HEK293T (cell line): ENCODE data around the gene CHAF1A.

ENCODE experiments used
- CTCF ChIA-PET: fragments of 350-600 bp; formaldehyde crosslinking; extraction: SDS; loops from one replicate; lab custom pipeline; 2021; ENCODE audit warnings: antibody characterized with exemption, inconsistent platforms; lab: Yijun Ruan, JAX
- POLR2A ChIA-PET: fragments of 350-600 bp; formaldehyde crosslinking; extraction: SDS; loops from one replicate; lab custom pipeline; 2020; ENCODE audit warnings: antibody characterized with exemption, inconsistent platforms; lab: Yijun Ruan, JAX
- DNase-seq: peaks from one replicate; pipeline ENCODE4 v3.0.0; 2012; ENCODE audit warnings: mixed read lengths; ENCODE audit errors: extremely low spot score
- ARNT ChIP-seq: fragments of 450-650 bp; IDR thresholded peaks from 2 replicates; pipeline ENCODE4 v1.6.1; 2017; ENCODE audit warnings: mild to moderate bottlenecking
- BHLHE40 ChIP-seq: fragments of 450-650 bp; IDR thresholded peaks from 2 replicates; pipeline ENCODE4 v1.6.1; 2016; ENCODE audit warnings: mild to moderate bottlenecking, moderate library complexity, borderline replicate concordance
- CTBP1 ChIP-seq: fragments of 450-650 bp; IDR thresholded peaks from 2 replicates; pipeline ENCODE4 v1.6.1; 2016; ENCODE audit warnings: borderline replicate concordance
- ELF4 ChIP-seq: fragments of 450-650 bp; IDR thresholded peaks from 2 replicates; pipeline ENCODE4 v1.6.1; 2017; ENCODE audit warnings: antibody characterized with exemption
- FOXA1 ChIP-seq: fragments of 450-650 bp; IDR thresholded peaks from 2 replicates; pipeline ENCODE4 v1.6.1; 2016; ENCODE audit warnings: mild to moderate bottlenecking
- FOXK2 ChIP-seq: fragments of 450-650 bp; IDR thresholded peaks from 2 replicates; pipeline ENCODE4 v1.6.1; 2016; ENCODE audit warnings: mild to moderate bottlenecking
- FOXM1 ChIP-seq: fragments of 450-650 bp; IDR thresholded peaks from 2 replicates; pipeline ENCODE4 v1.6.1; 2017; ENCODE audit warnings: mild to moderate bottlenecking, borderline replicate concordance
- HDGF ChIP-seq: fragments of 450-650 bp; IDR thresholded peaks from 2 replicates; pipeline ENCODE4 v1.6.1; 2017; ENCODE audit warnings: antibody characterized with exemption, borderline replicate concordance
- L3MBTL2 ChIP-seq: fragments of 450-650 bp; conservative IDR thresholded peaks from 2 replicates; pipeline ENCODE4 v1.6.1; 2016; ENCODE audit warnings: mild to moderate bottlenecking
- LEF1 ChIP-seq: fragments of 450-650 bp; IDR thresholded peaks from 2 replicates; pipeline ENCODE4 v1.6.1; 2017; ENCODE audit warnings: mild to moderate bottlenecking, borderline replicate concordance
- NFRKB ChIP-seq: fragments of 450-650 bp; IDR thresholded peaks from 2 replicates; pipeline ENCODE4 v1.6.1; 2016; ENCODE audit warnings: mild to moderate bottlenecking, moderate library complexity
- SP1 ChIP-seq: fragments of 450-650 bp; IDR thresholded peaks from 2 replicates; pipeline ENCODE4 v1.6.1; 2017
- SUZ12 ChIP-seq: fragments of 450-650 bp; IDR thresholded peaks from 2 replicates; pipeline ENCODE4 v1.6.1; 2016; ENCODE audit warnings: mild to moderate bottlenecking
- TARDBP ChIP-seq: fragments of 450-650 bp; IDR thresholded peaks from 2 replicates; pipeline ENCODE4 v1.6.1; 2016
- ZNF384 ChIP-seq: fragments of 450-650 bp; IDR thresholded peaks from 2 replicates; pipeline ENCODE4 v1.6.1; 2016
- TF ChIP-seq, protein P1 (sequence below): fragments of 450-650 bp; IDR thresholded peaks from 2 replicates; pipeline ENCODE4 v1.6.1; 2016

CHAF1A gene

GRCh38 chr19:4369888-4370260, 32.6 kb upstream of the CHAF1A start:
- ChIA-PET POLR2A (interaction anchor here (1.4 kb wide), 1 partner anchor 32 kb away, joined by 5 read pairs; the partner anchor contains the start of gene CHAF1A), CTCF (interaction anchor here (0.7 kb wide), 1 partner anchor 30 kb away, joined by 3 read pairs; the partner anchor contains the start of gene SH3GL1)
- TF ChIP-seq TARDBP = no peak
- TF ChIP-seq LEF1 = no peak
- no peak for TF ChIP-seq FOXM1
- no peak for TF ChIP-seq ZNF384
- TF ChIP-seq NFRKB = no peak
- no peak for TF ChIP-seq CTBP1
- no peak for TF ChIP-seq SP1
- TF ChIP-seq, protein P1, sequence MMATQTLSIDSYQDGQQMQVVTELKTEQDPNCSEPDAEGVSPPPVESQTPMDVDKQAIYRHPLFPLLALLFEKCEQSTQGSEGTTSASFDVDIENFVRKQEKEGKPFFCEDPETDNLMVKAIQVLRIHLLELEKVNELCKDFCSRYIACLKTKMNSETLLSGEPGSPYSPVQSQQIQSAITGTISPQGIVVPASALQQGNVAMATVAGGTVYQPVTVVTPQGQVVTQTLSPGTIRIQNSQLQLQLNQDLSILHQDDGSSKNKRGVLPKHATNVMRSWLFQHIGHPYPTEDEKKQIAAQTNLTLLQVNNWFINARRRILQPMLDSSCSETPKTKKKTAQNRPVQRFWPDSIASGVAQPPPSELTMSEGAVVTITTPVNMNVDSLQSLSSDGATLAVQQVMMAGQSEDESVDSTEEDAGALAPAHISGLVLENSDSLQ = no peak
- TF ChIP-seq ARNT = no peak
- no peak for TF ChIP-seq FOXA1
- TF ChIP-seq SUZ12 = no peak
- TF ChIP-seq BHLHE40 = no peak
- no peak for TF ChIP-seq L3MBTL2
- no peak for TF ChIP-seq FOXK2
- no peak for TF ChIP-seq HDGF
- no peak for TF ChIP-seq ELF4
- no peak for DNase-seq

DNA sequence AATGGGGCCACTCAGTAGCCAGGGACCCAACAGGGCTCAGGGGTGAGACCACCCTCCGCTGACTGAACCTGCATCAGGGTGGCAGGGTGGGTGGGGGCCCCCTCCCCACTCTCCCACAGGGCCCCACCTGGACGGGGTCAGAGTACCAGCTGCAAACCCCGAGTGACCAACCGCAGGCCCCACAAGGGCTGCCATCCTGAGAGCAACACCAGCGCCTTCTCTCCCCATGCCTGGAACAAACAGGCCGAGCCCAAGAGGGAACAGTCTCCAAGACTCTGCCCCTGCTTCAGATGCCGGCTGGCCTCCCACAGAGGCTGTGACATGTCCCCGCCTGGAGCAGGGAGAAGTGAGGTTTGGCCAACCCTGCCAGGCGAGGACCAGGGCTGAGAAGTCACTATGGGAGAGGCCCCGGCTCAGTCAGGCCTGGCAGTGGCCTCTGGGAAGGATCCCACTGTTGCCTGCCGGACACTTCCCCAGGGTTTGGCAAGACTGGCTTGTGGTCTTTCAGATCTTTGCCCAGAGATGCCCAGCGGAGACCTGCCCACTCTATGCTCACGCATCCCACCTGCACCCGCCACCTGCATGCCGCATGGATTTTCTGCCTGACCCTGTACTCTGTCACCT, 31.9 kb upstream of the CHAF1A start:
- TF ChIP-seq L3MBTL2 = no peak
- ChIA-PET POLR2A (interaction anchor here (1.4 kb wide), 1 partner anchor 32 kb away, joined by 5 read pairs; the partner anchor contains the start of gene CHAF1A), CTCF (interaction anchor here (0.7 kb wide), 1 partner anchor 30 kb away, joined by 3 read pairs; the partner anchor contains the start of gene SH3GL1)
- DNase-seq = no peak

DNA sequence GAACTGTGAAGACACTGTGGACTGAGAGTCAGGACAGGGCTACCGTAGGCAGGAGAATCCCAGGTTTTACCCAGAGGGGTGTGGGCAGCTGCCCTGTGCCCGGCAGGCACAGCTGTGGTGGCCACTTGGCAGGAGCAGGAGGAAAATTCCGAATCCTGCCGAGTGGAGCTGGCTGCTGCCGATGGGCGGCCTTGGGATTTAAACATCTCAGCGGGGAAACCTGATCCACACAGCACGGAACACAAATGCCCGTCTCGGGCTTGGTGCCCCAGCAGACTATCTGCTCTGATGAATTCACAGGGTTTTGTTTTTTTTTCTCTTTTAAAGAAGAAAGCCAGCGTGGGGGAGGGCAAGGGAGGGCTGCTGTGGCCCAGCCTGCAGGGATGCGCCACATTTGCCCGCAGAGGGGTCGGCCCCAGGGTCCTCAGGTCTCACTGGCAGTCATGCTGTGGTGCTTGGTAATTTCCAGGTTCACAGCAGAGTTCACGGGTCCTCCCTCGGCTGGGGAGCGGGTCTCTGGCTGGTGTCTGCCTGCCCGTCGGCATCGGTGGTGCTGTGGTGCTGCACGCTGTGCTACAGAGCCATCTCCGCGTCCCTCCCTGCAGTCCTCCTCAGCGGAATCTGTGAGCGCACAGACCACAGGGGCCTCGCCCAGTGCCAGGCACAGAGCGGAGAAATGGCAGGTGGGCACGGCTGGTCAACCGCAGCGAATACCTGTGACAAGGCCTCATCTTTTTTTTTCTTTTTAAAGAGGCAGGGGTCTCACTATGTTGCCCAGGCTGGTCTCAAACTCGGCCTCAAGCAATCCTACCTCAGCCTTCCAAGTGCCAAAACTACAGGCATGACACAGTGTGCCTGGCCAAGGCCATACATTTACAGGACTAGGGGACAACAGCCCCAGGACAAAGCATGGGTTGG, 30.9 kb upstream of the CHAF1A start:
- ChIA-PET POLR2A (no interaction called here), CTCF (no interaction called here)

GRCh38 chr19:4372165-4373012, 30.1 kb upstream of the CHAF1A start:
- ChIA-PET CTCF (no interaction called here), POLR2A (no interaction called here)
- no peak for DNase-seq
- TF ChIP-seq ELF4 (no peak), TARDBP (no peak), NFRKB (no peak), SP1 (no peak), ARNT (no peak), HDGF (no peak), BHLHE40 (no peak), L3MBTL2 (no peak), FOXK2 (no peak)
- TF ChIP-seq, protein P1 = no peak

More for the DNA sequence above, 30.9 kb upstream of the CHAF1A start:
- DNase-seq = no peak
- no peak for TF ChIP-seq BHLHE40
- no peak for TF ChIP-seq HDGF
- TF ChIP-seq NFRKB = no peak
- no peak for TF ChIP-seq ELF4
- no peak for TF ChIP-seq L3MBTL2
- TF ChIP-seq TARDBP = no peak
- TF ChIP-seq CTBP1 = no peak
- TF ChIP-seq FOXA1 = no peak
- no peak for TF ChIP-seq FOXK2
- no peak for TF ChIP-seq ZNF384

- POLR2A ChIA-PET = no interaction called here
- TF ChIP-seq ELF4 (no peak), SUZ12 (no peak), FOXA1 (no peak), FOXM1 (no peak), TARDBP (no peak), FOXK2 (no peak), BHLHE40 (no peak), ZNF384 (no peak), CTBP1 (no peak), HDGF (no peak), L3MBTL2 (no peak), ARNT (no peak)
- TF ChIP-seq, protein P1 = no peak
- CTCF ChIA-PET = no interaction called here
- no peak for DNase-seq
These were observed 29.4 kb upstream of the CHAF1A start for GRCh38 chr19:4373013-4373367.
